DND-41 (cell line): ENCODE measurements around the gene CD99L2.

Experiments used
- CTCF ChIP-seq: IDR thresholded peaks from 2 replicates; pipeline ENCODE4 v1.5.1; 2012; ENCODE audit warnings: borderline replicate concordance, low read length, moderate library complexity, mild to moderate bottlenecking; ENCODE audit not compliant: poor library complexity, severe bottlenecking; ENCODE audit errors: extremely low read depth
- EZH2 ChIP-seq: IDR thresholded peaks from 3 replicates; pipeline ENCODE4 v1.6.1; 2012; ENCODE audit warnings: borderline replicate concordance, low read depth, mild to moderate bottlenecking, moderate library complexity, low read length, inconsistent platforms; ENCODE audit not compliant: severe bottlenecking

- TF ChIP-seq CTCF (no peak), EZH2 (no peak)
Measured at GRCh38 chrX:150771116-150771515, 127.4 kb downstream of the CD99L2 start.
